HG02642 (cell line): Measurements from ENCODE around the gene ZNF445.
"Not testable (repeated sequence)": the region's sequence is repeated elsewhere in the genome, so short reads cannot be mapped to it uniquely, and the experiment has no call there.

Experiments used
- ATAC-seq: cut with Tn5 transposase; IDR thresholded peaks from one replicate; pipeline ENCODE4 v1.9.1; 2021; ENCODE audit warnings: mild to moderate bottlenecking; ENCODE audit not compliant: unreplicated experiment, poor library complexity

ZNF445 gene

DNA sequence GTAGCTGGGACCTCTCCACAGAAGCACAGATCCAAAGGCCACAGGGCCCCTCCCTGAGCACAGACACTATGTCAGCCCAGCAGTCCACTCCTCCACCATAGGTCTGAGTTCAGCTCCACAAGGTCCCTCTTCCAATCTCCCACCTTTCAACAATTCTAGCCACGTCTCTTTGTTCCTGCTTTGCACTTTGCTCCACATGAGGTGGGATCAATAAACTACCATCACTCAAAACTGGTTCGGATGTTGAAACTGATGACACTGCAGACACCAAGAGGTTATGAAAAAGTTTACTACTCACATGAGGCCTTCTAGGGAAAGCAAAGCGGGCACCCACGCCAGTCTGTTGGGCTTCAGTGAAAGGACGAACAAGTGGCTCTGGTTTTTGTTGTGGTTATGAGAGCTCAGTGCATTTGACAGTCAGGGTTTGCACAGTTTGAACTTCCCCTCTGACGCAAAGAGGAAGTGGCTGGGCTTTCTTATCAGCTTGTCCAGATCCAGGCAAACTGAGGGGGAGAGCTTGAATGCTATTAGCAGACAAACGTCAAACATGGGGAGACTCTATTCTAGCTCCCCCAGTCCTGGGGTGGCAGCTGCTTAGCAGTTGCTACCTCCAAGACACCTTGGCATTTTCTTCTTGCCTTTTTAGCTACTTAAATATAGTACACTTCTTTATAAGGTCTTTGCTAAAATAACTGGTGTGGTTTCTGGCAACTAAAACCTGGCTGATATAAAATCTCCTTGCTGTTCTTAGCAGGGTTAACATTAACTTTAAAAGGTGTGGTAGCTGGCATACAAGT, 37.8 kb downstream of the ZNF445 start:
- peak; percentile 94 for ATAC-seq

DNA sequence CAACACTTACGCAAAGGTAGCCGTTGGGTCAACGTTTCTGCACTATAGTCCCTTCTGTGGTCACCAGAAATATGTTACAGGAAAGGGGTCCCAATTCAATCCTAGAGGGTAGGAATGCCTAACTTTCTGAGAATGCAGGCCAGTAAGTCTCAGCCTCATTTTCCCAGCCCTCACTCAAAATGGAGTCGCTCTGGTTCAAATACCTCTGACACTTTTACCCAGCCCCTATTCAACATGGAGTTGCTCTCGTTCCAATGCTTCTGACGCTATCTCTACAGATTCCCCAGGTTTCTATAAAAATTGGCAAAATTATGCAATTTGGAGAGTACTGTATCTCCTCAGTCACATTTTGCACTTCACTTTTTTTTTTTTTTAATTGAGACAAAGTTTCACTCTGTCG, 39.7 kb downstream of the ZNF445 start:
- ATAC-seq: no peak

DNA sequence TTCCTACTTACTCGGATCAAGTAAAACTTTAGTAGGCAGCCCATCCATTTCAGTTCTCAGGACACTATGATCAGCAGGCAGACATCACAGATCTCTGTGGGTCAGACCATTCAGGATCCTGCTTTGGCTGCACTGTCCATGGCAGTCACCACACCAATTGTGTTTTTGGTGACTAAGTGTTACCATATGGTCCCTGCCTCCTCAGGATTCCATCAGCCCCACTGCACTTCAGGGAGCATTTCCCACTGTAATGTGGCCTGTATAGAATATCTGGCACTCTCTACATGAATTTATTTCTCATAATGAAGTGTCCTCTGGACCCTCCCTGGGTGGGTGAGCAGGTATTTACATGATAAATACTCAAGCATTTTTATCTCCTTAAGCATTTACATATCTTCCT, 41.3 kb downstream of the ZNF445 start:
- ATAC-seq: no peak

DNA sequence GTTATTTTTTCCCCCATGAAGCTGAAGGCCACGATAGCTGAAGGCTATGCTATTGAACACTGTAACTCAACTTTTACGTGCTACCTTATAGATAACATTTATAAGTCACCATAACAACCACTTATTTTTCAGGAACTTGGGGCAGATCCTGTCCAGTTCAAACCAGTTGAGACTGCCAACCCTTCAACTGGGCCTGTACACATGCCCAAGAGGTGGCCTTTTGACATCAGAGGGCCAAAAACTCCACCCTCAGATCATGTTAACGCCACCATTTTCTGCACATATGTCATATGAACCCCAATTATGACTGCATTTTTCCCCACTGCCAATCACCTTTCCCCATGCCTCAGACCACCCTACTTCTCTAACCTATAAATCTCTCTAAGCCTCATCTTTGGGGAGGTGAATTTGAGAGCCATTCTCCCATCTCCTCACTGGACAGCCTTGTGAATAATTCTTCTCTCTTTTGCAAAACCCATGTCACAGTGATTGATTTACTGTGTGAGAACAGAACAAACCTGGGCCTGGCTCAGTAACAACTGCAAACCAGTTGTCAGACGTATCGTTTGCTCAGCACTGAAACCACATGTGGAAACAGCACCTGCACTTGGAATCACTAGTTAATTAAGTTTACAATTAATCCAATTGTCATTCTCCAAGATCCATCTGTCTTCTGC, 42.5 kb downstream of the ZNF445 start:
- ATAC-seq: no peak

DNA sequence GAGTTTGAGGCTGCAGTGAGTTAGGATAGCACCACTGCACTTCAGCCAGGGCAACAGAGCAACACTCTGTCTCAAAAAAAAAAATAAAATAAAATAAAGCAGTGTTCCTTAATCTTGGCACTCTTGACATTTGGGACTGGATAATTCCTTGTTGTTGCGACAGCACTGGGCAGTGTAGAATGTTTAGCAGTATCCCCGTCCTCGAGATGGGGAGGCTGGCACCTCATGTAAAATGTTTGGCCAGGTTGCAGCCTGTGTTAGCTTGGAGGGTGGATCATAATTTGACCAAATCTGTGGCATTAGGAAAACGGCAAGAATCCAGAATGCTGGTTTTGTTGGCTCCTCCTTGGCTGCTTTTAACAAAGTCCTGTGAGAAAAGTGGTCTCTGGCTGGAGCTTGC, 47.0 kb downstream of the ZNF445 start:
- ATAC-seq: no peak

DNA sequence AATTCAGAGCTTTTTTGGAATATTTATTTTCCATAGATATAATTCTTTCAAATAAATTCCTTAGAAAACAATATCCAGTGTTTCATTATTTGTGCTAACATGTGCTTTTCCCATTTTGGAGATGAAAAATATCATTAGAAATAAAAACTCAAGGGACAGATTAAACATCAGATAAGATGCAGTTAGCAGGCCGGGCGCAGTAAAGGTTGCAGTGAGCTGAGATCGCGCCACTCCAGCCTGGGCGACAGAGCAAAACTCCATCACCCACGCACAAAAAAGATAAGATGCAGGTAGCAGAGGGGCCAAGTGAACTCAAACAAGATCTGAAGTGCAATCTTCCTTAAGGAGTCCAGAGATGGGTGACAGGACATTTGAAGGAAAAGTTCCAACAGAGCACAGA, 48.0 kb downstream of the ZNF445 start:
- no peak for ATAC-seq

DNA sequence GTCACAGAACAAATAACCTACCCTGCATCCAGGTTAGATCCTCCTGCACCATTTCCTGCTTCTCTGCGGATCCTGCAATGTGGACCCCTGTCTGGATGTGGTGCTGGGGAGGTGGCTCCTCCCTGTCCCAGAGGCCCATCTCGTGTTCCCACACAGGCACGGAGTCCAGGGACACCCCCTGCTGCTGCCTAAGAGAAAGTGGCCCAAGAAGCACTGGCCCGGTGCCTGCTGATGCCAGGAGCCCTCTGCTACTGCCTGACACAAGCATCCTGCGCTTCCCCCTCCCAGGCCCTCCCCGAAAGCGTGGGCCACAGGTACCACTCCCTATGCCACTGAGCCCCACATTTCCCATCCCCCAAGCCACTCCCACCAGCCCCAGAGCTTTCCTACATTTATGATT, 48.6 kb downstream of the ZNF445 start:
- no peak for ATAC-seq

DNA sequence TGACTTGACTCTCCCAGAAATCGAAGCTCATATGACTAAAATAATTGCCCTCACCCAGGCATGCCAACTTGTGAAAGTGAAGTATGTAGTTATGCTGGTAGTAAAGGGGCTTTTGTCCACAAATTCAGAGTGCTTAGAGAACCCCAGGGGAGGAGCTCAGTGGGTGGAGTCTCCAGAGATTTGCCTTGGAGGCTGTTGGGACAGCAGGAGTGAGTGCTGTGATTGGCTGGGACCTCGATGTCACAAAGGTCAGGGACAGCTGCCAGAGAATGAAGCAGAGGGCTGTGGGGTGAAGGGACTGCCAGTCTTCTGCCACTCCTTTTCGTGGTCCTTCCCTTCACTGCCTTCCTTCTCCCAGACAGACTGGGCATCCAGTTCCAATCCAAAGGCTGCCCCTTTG, 49.8 kb downstream of the ZNF445 start:
- no peak for ATAC-seq

DNA sequence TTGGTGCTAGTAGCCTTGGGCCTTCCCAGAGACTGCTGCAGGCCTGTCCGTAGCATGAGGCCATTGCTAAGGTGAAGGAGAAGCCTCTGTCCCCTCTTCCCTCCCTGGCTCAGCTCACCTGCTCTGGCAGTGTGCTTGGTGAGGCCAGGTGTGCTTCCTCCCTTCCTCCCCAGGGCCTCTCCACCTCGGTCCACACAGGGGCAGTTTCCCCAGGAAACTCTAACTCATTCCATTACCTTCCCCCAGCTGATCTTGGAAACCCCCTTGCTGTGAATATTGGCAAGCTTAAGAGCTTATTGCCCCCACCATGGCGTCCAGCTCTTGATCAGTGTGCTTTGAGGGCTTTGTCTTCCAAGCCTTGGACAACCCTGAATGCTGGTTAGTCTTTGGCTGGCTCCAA, 52.7 kb downstream of the ZNF445 start:
- no peak for ATAC-seq

DNA sequence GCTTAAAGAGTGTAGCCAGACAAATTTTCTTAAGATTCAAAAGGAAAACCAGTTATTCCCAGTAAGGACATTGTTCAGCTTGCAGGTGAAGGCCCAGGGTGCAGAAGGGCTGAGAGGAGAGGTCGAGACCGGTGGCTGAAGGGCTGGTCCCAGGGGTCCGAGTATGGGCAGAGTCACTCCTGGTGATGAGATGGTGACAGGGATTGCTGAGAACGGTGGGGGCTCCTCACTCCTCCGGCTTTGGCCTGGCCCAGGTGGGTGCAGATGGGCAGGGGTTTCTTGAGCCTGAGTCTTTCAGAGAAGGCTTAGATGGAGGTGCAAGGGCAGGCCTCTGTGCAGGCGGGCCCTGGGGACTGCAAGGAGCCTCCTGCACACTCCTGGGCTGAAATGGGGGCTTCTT, 56.2 kb downstream of the ZNF445 start:
- no peak for ATAC-seq

DNA sequence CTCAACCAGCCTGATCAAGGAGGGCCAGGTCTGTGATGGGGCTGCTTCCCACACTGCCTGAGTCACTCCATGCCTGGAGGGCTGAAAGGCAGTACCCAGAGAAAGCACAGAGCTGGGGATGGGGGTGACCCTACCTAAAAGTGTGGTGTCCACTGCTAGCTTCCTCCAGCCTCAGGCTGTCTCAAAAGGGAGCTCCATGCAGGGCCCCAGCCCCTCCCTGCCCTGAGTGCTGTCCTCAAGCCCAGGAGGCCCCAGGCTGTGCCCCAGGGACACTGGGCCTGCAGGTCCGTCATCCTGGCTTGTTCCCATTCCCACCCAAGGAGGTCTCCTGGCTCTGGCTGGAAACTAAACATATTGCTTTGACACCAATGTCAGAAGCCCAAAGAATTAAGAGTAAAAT, 56.8 kb downstream of the ZNF445 start:
- no peak for ATAC-seq

DNA sequence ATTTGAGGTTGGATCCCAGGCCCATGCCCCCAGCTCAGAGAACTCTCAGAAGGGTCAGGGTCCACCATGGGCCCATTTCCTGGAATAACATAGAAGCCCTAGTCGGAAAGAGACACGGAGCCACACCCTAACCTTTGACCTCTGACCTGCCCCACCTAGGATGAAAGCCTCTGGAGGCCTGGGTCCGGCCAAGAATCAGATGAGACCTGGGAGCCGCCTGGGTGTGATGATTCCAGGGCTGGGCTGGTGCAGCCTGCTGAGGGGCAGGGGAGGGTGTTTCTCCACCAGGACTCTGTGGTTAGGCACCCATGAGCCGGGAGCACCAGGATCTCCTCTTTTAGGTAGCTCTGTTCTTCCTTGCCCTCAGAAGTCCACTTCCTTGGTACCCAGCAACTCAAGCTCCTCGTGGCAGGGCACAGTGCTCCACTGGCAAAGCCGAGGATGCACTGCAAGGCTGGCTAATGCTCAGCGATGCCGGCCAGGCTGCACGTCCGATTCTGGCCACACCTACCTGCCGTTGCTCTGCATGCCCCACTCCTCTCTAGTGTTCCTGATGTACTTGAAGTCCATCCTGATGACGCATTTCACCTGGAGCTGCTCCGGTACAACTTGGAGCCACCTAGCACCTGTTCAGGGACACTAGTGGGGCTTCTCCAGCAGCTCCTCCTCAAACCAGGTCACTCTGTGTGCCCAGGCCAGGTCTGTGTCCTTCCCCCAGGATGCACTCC, 57.4 kb downstream of the ZNF445 start:
- no peak for ATAC-seq

DNA sequence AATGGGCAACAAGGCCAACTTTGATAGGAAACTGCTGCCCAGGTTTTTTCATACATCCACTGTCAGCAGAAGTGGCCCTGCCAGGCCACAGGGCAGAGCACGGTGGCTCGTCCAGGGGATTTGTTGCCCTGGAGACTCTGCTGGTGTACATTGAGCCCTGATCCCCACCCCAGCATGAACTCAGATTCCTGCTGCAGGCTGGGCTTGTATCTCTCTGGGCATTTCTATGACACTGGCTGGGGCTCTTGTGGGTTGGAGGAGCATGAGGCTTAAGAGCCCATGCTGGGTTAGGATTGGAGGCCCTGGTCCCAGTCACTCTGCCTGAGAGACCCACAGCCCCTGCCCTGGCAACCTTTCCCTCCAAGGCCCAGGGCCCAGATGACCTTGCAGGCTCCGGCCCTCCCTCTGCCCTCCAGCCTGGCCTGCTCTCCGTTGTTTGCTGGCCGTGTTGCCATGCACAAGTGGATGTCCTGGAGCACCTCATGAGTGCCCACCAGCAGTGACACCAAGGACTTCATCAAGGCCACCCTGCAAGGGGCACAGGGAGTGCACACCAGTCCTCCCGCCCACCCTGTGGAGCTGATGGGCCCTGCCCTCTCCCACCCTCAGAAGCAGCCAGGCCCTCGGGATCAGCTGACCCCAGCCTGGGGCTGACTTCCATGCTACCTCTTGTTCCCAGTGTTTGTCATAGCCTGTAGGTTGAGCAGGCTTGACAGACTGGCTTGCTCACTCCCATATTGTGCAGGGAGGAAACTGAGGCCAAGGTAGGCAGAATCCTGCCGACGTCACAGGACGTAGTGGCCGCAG, 58.2 kb downstream of the ZNF445 start:
- no peak for ATAC-seq

DNA sequence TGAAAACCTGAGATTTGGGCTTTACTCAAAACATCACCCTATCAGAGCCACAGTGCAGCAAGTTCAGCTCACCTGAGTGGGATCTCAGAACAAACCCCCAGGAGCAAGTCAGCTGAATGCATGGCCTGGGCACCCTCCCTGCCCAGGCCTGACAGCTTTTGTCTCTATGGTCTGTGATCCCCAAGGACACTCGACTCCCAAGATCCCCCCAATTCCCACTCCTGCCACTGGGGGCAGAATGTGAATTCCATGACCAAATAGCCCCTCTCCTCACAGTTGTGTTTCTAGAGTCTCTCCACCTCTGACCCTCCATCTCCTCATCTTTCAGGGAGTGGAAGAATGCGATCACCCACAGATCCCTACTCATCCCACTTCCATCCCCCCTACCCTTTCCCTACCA, 58.9 kb downstream of the ZNF445 start:
- ATAC-seq: no peak

DNA sequence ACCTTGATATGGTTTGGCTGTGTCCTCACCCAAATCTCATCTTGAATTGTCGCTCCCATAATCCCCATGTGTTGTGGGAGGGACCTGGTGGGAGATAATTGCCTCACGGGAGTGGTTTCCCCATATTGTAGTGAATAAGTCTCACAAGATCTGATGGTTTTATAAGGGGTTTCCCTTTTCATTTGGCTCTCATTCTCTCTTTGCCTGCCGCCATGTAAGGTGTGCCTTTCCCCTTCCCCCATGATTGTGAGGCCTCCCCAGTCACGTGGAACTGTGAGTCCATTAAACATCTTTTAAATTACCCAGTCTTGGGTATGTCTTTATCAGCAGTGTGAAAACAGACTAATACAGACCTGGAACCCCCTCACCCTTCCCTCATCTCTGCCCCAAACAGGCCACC, 59.4 kb downstream of the ZNF445 start:
- not testable (repeated sequence) for ATAC-seq

DNA sequence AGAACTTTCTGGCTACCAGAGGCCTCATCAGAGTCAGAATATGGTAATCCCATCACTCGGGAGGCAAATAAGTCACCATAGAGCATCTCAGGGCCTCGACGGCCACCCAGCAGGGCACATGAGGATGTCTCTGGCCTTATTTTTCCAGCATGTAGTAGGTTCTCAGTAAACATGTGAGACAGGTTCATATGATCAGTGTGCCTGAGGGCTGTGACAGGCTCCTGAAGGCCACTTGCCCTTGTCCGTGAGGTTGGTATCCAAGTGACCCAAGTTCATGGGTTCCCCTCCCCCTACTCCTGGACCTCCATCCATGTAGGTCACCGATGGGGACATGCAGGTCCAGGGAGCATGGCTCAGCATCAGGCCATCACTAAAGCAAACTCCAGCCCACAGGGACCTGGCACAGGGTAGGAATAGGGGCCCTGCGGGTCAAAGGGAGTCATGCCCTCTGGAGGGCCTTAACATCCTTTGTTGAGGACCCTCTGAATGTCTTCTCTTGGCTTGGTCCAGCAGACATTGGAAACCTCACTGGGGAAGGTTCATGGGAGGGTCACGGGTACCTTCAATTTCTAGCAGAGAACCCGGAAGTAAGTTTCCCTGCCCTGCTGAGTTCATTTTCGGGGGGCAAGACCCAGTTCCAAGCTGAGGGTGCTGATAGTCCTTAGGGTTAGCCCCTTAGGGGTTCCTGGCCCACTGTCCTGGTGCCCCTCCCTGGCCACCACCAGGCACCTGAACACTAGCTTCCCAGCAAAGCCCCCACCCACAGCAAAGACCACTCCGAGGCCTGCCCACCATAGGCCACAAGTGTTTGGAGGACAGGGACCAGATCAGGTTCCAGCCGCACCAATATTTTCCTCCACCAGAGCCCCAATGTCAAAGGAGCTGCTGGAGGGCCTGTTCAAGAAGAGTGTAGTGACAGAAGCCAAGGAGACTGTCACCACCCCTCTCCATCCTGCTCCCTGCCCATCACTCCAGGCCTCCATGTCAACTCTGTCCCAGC, 61.1 kb downstream of the ZNF445 start:
- no peak for ATAC-seq

DNA sequence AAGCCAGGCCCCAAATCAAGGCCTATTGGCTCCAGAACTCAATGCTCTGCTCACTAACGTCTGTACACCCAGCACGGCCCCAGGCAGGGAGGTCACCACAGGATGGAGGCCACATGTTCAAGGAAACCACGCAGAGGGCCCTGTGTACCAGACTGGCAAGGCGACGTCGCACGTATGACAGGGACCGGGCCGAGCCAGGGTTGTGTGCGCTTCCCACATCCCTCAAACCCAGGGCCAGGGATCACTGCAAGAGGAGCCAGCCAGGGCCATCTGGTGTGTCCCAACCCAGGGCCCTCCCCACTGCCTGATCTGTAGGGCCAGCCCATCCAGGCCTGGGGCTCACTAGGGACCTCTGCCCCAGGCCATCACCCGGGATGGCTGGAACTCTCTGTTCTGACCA, 62.0 kb downstream of the ZNF445 start:
- ATAC-seq: no peak

DNA sequence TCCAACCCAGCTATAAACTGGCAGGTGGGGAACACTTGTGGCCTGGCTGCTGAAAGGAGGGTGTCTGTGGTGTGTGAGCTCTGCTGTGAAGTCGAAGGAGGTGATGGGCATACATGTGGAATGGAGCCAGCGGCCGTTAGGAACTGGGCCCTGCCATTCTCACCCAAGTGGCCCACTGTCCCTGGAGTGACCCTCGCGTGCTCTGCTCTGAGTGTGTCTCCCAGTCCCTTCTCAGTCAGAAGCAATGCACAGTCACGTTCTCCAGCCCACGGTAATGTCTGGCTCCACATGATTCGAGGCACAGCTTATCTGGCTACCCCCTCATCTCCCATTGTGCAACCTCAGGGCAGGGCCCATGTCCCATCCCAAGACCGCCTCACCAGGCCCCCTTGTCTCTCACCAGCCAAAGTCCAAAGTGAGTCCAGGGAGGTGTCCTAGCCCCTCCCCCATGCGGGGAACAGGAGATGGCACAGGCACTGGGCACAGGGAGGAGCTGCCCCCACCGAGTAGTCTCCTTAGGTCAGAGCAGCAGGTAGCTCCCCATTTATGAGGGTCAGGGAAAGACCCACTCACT, 62.9 kb downstream of the ZNF445 start:
- no peak for ATAC-seq

DNA sequence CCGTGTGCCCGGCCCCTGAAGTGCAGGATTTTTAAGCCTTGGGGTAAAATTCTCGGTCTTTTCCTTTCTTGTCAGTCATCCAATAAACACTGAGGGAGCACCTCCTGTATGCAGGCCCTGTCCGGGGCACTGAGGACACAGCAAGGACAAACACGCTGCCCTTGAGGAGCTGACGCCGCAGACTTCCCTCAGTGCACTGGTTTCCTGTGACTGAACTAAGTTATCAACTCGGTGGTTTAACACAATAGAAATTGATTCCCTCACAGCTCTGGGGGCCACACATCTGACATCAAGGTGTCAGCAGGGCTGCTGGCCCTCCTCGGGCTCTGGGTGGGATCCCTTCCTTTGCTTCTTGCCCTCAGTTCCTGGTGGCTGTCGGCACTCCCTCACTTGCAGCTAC, 65.1 kb downstream of the ZNF445 start:
- ATAC-seq: no peak
